ENCODE measurements around the gene MXRA8. TPM values are rescaled to one million over a fixed set of nuclear protein-coding genes. Genes with fewer than 3 reads are reported as not detected.

MXRA8 gene
- total and polyA plus RNA-seq, 9 of the 15 experiments (the other 6 are each of a cell fraction or from before 2014, with no cell fraction given) = 0.66 to 11.3 (median 6.3) TPM

DNA sequence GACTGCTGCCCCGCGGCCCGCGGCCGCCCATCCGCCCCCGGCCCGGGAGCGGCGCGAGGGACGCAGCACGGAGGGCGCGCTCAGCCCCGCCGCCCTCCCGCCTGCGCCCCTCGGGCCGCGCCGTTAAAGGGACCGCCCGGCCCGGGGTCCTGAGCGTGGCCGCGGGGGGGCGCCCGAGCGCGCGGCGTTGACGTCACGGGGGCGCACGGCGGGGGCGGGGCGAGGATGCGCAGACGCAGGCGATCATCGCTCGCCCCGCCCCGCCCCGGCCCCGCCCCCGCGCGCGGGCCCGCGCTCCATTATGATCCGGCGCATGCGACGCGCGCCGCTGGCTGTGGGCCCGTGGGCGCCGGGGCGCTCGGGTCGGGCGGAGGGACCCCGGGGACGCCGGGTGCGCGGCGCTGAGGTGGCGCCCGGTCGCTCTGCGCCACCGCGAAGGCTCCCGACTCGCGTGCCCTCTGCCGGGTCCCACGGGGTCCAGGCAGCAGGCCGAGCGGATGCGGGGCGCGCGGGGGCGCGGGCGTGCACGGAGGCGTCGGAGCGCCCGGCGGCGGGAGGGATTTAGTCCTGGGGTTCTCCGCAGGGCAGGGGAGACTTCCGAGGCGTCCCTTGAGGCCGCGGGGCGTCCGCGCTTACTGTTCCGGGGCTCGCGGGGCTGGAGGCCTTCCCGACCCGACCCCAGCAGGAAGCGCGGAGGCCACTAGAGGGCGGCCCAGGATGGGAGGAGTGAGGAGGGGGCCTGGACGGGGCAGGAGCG is 8.9 kb downstream of the MXRA8 start, which contains the start of gene DVL1 (continued):
- TF ChIP-seq ZBTB11 (CRISPR knock-in tag; IDR thresholded peaks at IDR 0.05) = peak in 2 of 3 experiments; percentile 47 to 85; a peak in 3 of 6 replicates
- TF ChIP-seq, protein P1, sequence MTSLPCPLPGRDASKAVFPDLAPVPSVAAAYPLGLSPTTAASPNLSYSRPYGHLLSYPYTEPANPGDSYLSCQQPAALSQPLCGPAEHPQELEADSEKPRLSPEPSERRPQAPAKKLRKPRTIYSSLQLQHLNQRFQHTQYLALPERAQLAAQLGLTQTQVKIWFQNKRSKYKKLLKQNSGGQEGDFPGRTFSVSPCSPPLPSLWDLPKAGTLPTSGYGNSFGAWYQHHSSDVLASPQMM (CRISPR knock-in tag; IDR thresholded peaks at IDR 0.05) = no peak
- TF ChIP-seq ARID4B (CRISPR knock-in tag; IDR thresholded peaks at IDR 0.05) = peak; percentile 84; the same call in 1 of the 2 replicates
- TF ChIP-seq ETV6 (IDR thresholded peaks at IDR 0.05; ENCODE audit: borderline replicate concordance in 1 of 2, low read depth in 2 of 2, low read length in 1 of 2) = no peak
- no peak for TF ChIP-seq ETV6 (CRISPR knock-in tag; IDR thresholded peaks at IDR 0.05; ENCODE audit: borderline replicate concordance)
- TF ChIP-seq CHD1 (IDR thresholded peaks at IDR 0.05; ENCODE audit: low read length) = no peak
- TF ChIP-seq ZBTB9 (CRISPR knock-in tag; IDR thresholded peaks at IDR 0.05) = peak; percentile 89
- TF ChIP-seq MEF2D (tag; conservative IDR thresholded peaks at IDR 0.05; ENCODE audit: low read depth) = no peak
- TF ChIP-seq YY1 (IDR thresholded peaks at IDR 0.05; ENCODE audit: borderline replicate concordance in 1 of 3, control insufficient read depth in 1 of 3, extremely low read depth in 1 of 3, insufficient read depth in 3 of 3, insufficient read length in 1 of 3, insufficient replicate concordance in 2 of 3, low read depth in 1 of 3, low read length in 2 of 3) = no peak
- TF ChIP-seq POLR2G (IDR thresholded peaks at IDR 0.05; ENCODE audit: low read depth, low read length) = peak; percentile 85
- TF ChIP-seq E2F6 (IDR thresholded peaks at IDR 0.05; ENCODE audit: borderline replicate concordance in 1 of 2, extremely low read depth in 1 of 2, insufficient read depth in 1 of 2, insufficient read length in 1 of 2, low read depth in 1 of 2, low read length in 1 of 2, poor library complexity in 1 of 2, severe bottlenecking in 1 of 2) = peak; percentile 17 to 38
